NCI-H187 (cell line): ENCODE results near the gene NUTM2D.
A peak's percentile ranks its signal among the peaks of the same experiment; 100 is the strongest.
"Not testable (repeated sequence)": the region's sequence is repeated elsewhere in the genome, so short reads cannot be mapped to it uniquely, and the experiment has no call there.

Source experiments
- DNase-seq, 2 experiments: peaks; one replicate each; lab custom pipeline; 2025; lab: John Stamatoyannopoulos, UW

Gene NUTM2D

GRCh38 chr10:87357444-87357843, at the start of gene NUTM2D:
NUTM2D (plus strand) TSS chr10:87357744; CDS start chr10:87358266, 522 bp downstream.
- not testable (repeated sequence) for DNase-seq

GRCh38 chr10:87308702-87309101, 48.8 kb upstream of the NUTM2D start:
- not testable (repeated sequence) for DNase-seq

GRCh38 chr10:87309657-87310056, 47.9 kb upstream of the NUTM2D start:
- DNase-seq, result not testable (repeated sequence)

- DNase-seq, result not testable (repeated sequence)
These were observed 46.0 kb upstream of the NUTM2D start for GRCh38 chr10:87311521-87311920.

GRCh38 chr10:87313649-87314359, 43.7 kb upstream of the NUTM2D start:
- not testable (repeated sequence) for DNase-seq

GRCh38 chr10:87314360-87314973, 43.1 kb upstream of the NUTM2D start:
- DNase-seq, result not testable (repeated sequence)

- DNase-seq, result not testable (repeated sequence)
These were observed 36.0 kb upstream of the NUTM2D start for GRCh38 chr10:87321505-87321904.

GRCh38 chr10:87324559-87324958, 33.0 kb upstream of the NUTM2D start:
- DNase-seq, result not testable (repeated sequence)

GRCh38 chr10:87327958-87328357, 29.6 kb upstream of the NUTM2D start:
- not testable (repeated sequence) for DNase-seq

GRCh38 chr10:87329131-87329530, 28.4 kb upstream of the NUTM2D start:
- DNase-seq, result not testable (repeated sequence)

GRCh38 chr10:87332687-87333086, 24.9 kb upstream of the NUTM2D start:
- not testable (repeated sequence) for DNase-seq

GRCh38 chr10:87340411-87340810, 17.1 kb upstream of the NUTM2D start:
- not testable (repeated sequence) for DNase-seq

- DNase-seq, result not testable (repeated sequence)
These were observed 15.9 kb upstream of the NUTM2D start for GRCh38 chr10:87341546-87342142.

GRCh38 chr10:87342249-87342710, 15.3 kb upstream of the NUTM2D start:
- DNase-seq, result peak; percentile 71 to 78

GRCh38 chr10:87342711-87343258, 14.8 kb upstream of the NUTM2D start:
- DNase-seq, result peak; percentile 28 to 30

- DNase-seq, result not testable (repeated sequence)
These were observed 11.8 kb upstream of the NUTM2D start for GRCh38 chr10:87345743-87346142.

- DNase-seq, result not testable (repeated sequence)
These were observed 7.4 kb upstream of the NUTM2D start for GRCh38 chr10:87350161-87350560.

- not testable (repeated sequence) for DNase-seq
These were observed 4.7 kb upstream of the NUTM2D start for GRCh38 chr10:87352825-87353224.

GRCh38 chr10:87355110-87355509, 2.4 kb upstream of the NUTM2D start:
- DNase-seq, result not testable (repeated sequence)

- DNase-seq, result not testable (repeated sequence)
These were observed 615 bp downstream of the NUTM2D start for GRCh38 chr10:87358159-87358558.

GRCh38 chr10:87369514-87370112, 12.1 kb downstream of the NUTM2D start:
- DNase-seq, result not testable (repeated sequence)

- DNase-seq, result not testable (repeated sequence)
These were observed 16.5 kb downstream of the NUTM2D start for GRCh38 chr10:87374091-87374490.
